Measurements from ENCODE around the gene NIPA2.

DNA sequence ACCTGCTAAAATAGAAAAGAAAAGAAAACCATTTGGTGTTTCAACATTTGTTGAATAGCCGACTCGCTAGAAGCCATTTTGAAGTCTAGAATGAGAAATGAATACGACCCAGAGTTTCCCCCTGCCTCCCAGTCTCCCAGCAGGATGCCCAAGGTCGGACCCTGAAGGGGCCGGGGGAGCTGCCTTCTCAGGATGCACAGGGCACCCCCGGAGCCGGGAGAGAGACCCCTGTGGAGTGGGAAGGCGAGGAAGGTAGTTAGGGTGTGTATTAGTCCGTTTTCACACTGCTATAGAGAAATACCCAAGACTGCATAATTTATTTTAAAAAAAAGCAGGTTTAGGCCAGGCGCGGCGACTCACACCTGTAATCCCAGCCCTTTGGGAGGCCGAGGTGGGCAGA is 44.7 kb downstream of the NIPA2 start:
- TF ChIP-seq, protein P1, sequence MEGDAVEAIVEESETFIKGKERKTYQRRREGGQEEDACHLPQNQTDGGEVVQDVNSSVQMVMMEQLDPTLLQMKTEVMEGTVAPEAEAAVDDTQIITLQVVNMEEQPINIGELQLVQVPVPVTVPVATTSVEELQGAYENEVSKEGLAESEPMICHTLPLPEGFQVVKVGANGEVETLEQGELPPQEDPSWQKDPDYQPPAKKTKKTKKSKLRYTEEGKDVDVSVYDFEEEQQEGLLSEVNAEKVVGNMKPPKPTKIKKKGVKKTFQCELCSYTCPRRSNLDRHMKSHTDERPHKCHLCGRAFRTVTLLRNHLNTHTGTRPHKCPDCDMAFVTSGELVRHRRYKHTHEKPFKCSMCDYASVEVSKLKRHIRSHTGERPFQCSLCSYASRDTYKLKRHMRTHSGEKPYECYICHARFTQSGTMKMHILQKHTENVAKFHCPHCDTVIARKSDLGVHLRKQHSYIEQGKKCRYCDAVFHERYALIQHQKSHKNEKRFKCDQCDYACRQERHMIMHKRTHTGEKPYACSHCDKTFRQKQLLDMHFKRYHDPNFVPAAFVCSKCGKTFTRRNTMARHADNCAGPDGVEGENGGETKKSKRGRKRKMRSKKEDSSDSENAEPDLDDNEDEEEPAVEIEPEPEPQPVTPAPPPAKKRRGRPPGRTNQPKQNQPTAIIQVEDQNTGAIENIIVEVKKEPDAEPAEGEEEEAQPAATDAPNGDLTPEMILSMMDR (IDR thresholded peaks at IDR 0.05): no peak
- no peak for TF ChIP-seq POLR2A (IDR thresholded peaks at IDR 0.05)

All from suprapubic skin (tissue), 3 donors.